GM12878 (cell line): ENCODE data around the gene MORN4. TPM values are rescaled to one million over a fixed set of nuclear protein-coding genes. Genes with fewer than 3 reads are reported as not detected.

ENCODE experiments used
- polyA plus RNA-seq, 11 experiments: library from polyadenylated mRNA; depleted of rRNA in 4 of 11; unstranded in 6 of 11; stranded (reverse) in 5 of 11; fragments of >200 nt; fragmentation: Nextera tagmentation in 4 of 11; fragmentation: Illumina TruSeq in 1 of 11; extraction: Ambion mirVana in 4 of 11; extraction: Trizol in 1 of 11; gene quantifications; 1 replicate in 1 of 11; 2 replicates in 10 of 11; pipeline versions ENCODE4 v1.2.1 to v1.2.3, GENCODE V29; 2011 to 2016; ENCODE audit warnings: inconsistent platforms in 2 of 11, missing spikeins in 2 of 11, low read depth in 1 of 11
- total RNA-seq, 4 experiments: library from RNA; depleted of rRNA in 3 of 4; stranded (reverse); fragments of >200 nt in 3 of 4; fragmentation: Illumina TruSeq in 1 of 4; extraction: Trizol in 1 of 4; gene quantifications; 2 replicates each; pipeline versions ENCODE4 v1.2.1 to v1.2.3, GENCODE V29; 2013 to 2021

The MORN4 gene
- total and polyA plus RNA-seq, 10 of the 15 experiments (the other 5 are each of a cell fraction or from before 2014, with no cell fraction given) = 1.3 to 5.5 (median 2.6) TPM

Other genes starting within 250 kb of the MORN4 start
Only the 7 nearest of the 15 such genes appear.
- gene ANKRD2, start 60.7 kb downstream of the MORN4 start, total RNA-seq (2014; rRNA removed) = 0.11 and 0.23 TPM in 2 replicates
- gene ANKRD2, start 60.7 kb downstream of the MORN4 start, total RNA-seq (2014; rRNA removed; fragmentation: Illumina TruSeq; extraction: Trizol) = not detected in 2 replicates
- not detected in 2 replicates for gene ANKRD2, start 60.7 kb downstream of the MORN4 start, total RNA-seq (2021)
- gene ANKRD2, start 60.7 kb downstream of the MORN4 start, polyA plus RNA-seq (2011; rRNA removed) = 0.14 and 0.18 TPM in 2 replicates
- gene ANKRD2, start 60.7 kb downstream of the MORN4 start, polyA plus RNA-seq (2014; fragmentation: Illumina TruSeq; extraction: Trizol) = not detected in 2 replicates
- gene ANKRD2, start 60.7 kb downstream of the MORN4 start, polyA plus RNA-seq (2014; fragmentation: Nextera tagmentation; extraction: Ambion mirVana) = not detected
- gene ANKRD2, start 60.7 kb downstream of the MORN4 start, polyA plus RNA-seq (2014; rRNA removed) = 0.08 TPM in 1 of 2 replicates, not detected in the other
- gene ANKRD2, start 60.7 kb downstream of the MORN4 start, polyA plus RNA-seq (2016; fragmentation: Nextera tagmentation; extraction: Ambion mirVana) = not detected
- gene HOGA1, start 49.1 kb downstream of the MORN4 start, total RNA-seq (2014; rRNA removed) = not detected in 2 replicates
- gene HOGA1, start 49.1 kb downstream of the MORN4 start, total RNA-seq (2014; rRNA removed; fragmentation: Illumina TruSeq; extraction: Trizol) = 0.09 TPM in 1 of 2 replicates, not detected in the other
- gene HOGA1, start 49.1 kb downstream of the MORN4 start, total RNA-seq (2021) = not detected in 2 replicates
- gene HOGA1, start 49.1 kb downstream of the MORN4 start, polyA plus RNA-seq (2011; rRNA removed) = 0.12 and 0.19 TPM in 2 replicates
- gene HOGA1, start 49.1 kb downstream of the MORN4 start, polyA plus RNA-seq (2014; fragmentation: Illumina TruSeq; extraction: Trizol) = 0.01 TPM in 1 of 2 replicates, not detected in the other
- under 1 TPM in 1 of 2 experiments, not detected in 1; 0.06 TPM for gene HOGA1, start 49.1 kb downstream of the MORN4 start, polyA plus RNA-seq (2014; fragmentation: Nextera tagmentation; extraction: Ambion mirVana)
- gene HOGA1, start 49.1 kb downstream of the MORN4 start, polyA plus RNA-seq (2014; rRNA removed) = 0.05 TPM in 1 of 2 replicates, not detected in the other
- gene HOGA1, start 49.1 kb downstream of the MORN4 start, polyA plus RNA-seq (2016; fragmentation: Nextera tagmentation; extraction: Ambion mirVana) = not detected
- gene C10orf62, start 43.8 kb downstream of the MORN4 start, total RNA-seq (2014; rRNA removed) = not detected in 2 replicates
- 0.14 TPM in 1 of 2 replicates, not detected in the other for gene C10orf62, start 43.8 kb downstream of the MORN4 start, total RNA-seq (2014; rRNA removed; fragmentation: Illumina TruSeq; extraction: Trizol)
- not detected in 2 replicates for gene C10orf62, start 43.8 kb downstream of the MORN4 start, total RNA-seq (2021)
- not detected in 2 replicates for gene C10orf62, start 43.8 kb downstream of the MORN4 start, polyA plus RNA-seq (2011; rRNA removed)
- gene C10orf62, start 43.8 kb downstream of the MORN4 start, polyA plus RNA-seq (2014; fragmentation: Illumina TruSeq; extraction: Trizol) = not detected in 2 replicates
- not detected for gene C10orf62, start 43.8 kb downstream of the MORN4 start, polyA plus RNA-seq (2014; fragmentation: Nextera tagmentation; extraction: Ambion mirVana)
- gene C10orf62, start 43.8 kb downstream of the MORN4 start, polyA plus RNA-seq (2014; rRNA removed) = not detected in 2 replicates
- gene C10orf62, start 43.8 kb downstream of the MORN4 start, polyA plus RNA-seq (2016; fragmentation: Nextera tagmentation; extraction: Ambion mirVana) = not detected
- 13.3 and 13.6 TPM in 2 replicates for gene PI4K2A, start 7.2 kb upstream of the MORN4 start, total RNA-seq (2014; rRNA removed)
- 7.6 and 7.8 TPM in 2 replicates for gene PI4K2A, start 7.2 kb upstream of the MORN4 start, total RNA-seq (2014; rRNA removed; fragmentation: Illumina TruSeq; extraction: Trizol)
- gene PI4K2A, start 7.2 kb upstream of the MORN4 start, total RNA-seq (2021) = 11.9 and 12.5 TPM in 2 replicates
- gene PI4K2A, start 7.2 kb upstream of the MORN4 start, polyA plus RNA-seq (2011; rRNA removed) = 8.9 and 11.5 TPM in 2 replicates
- gene PI4K2A, start 7.2 kb upstream of the MORN4 start, polyA plus RNA-seq (2014; fragmentation: Illumina TruSeq; extraction: Trizol) = 12.3 and 12.7 TPM in 2 replicates
- gene PI4K2A, start 7.2 kb upstream of the MORN4 start, polyA plus RNA-seq (2014; fragmentation: Nextera tagmentation; extraction: Ambion mirVana) = 1 to 10 TPM; 1.5 to 3.1 TPM
- 14.5 and 15.0 TPM in 2 replicates for gene PI4K2A, start 7.2 kb upstream of the MORN4 start, polyA plus RNA-seq (2014; rRNA removed)
- 1 to 10 TPM; 1.9 to 8.5 TPM for gene PI4K2A, start 7.2 kb upstream of the MORN4 start, polyA plus RNA-seq (2016; fragmentation: Nextera tagmentation; extraction: Ambion mirVana)
- gene AVPI1, start 53.7 kb upstream of the MORN4 start, total RNA-seq (2014; rRNA removed) = 0.82 and 1.1 TPM in 2 replicates
- 0.37 and 0.63 TPM in 2 replicates for gene AVPI1, start 53.7 kb upstream of the MORN4 start, total RNA-seq (2014; rRNA removed; fragmentation: Illumina TruSeq; extraction: Trizol)
- gene AVPI1, start 53.7 kb upstream of the MORN4 start, total RNA-seq (2021) = 1.1 and 1.4 TPM in 2 replicates
- gene AVPI1, start 53.7 kb upstream of the MORN4 start, polyA plus RNA-seq (2011; rRNA removed) = 0.43 and 1.0 TPM in 2 replicates
- gene AVPI1, start 53.7 kb upstream of the MORN4 start, polyA plus RNA-seq (2014; fragmentation: Illumina TruSeq; extraction: Trizol) = 0.21 and 0.65 TPM in 2 replicates
- gene AVPI1, start 53.7 kb upstream of the MORN4 start, polyA plus RNA-seq (2014; fragmentation: Nextera tagmentation; extraction: Ambion mirVana) = under 1 TPM; 0.08 to 0.13 TPM
- gene AVPI1, start 53.7 kb upstream of the MORN4 start, polyA plus RNA-seq (2014; rRNA removed) = 0.65 and 1.2 TPM in 2 replicates
- 1 to 10 TPM; 1.3 to 1.4 TPM for gene AVPI1, start 53.7 kb upstream of the MORN4 start, polyA plus RNA-seq (2016; fragmentation: Nextera tagmentation; extraction: Ambion mirVana)
- gene MARVELD1, start 80.2 kb upstream of the MORN4 start, total RNA-seq (2014; rRNA removed) = 2.8 TPM in 2 replicates
- 2.6 and 3.5 TPM in 2 replicates for gene MARVELD1, start 80.2 kb upstream of the MORN4 start, total RNA-seq (2014; rRNA removed; fragmentation: Illumina TruSeq; extraction: Trizol)
- 7.4 and 8.4 TPM in 2 replicates for gene MARVELD1, start 80.2 kb upstream of the MORN4 start, total RNA-seq (2021)
- 0.32 and 0.54 TPM in 2 replicates for gene MARVELD1, start 80.2 kb upstream of the MORN4 start, polyA plus RNA-seq (2011; rRNA removed)
- gene MARVELD1, start 80.2 kb upstream of the MORN4 start, polyA plus RNA-seq (2014; fragmentation: Illumina TruSeq; extraction: Trizol) = 8.1 and 10.0 TPM in 2 replicates
- 1 to 10 TPM; 2.8 TPM for gene MARVELD1, start 80.2 kb upstream of the MORN4 start, polyA plus RNA-seq (2014; fragmentation: Nextera tagmentation; extraction: Ambion mirVana)
- gene MARVELD1, start 80.2 kb upstream of the MORN4 start, polyA plus RNA-seq (2014; rRNA removed) = 6.0 and 7.0 TPM in 2 replicates
- 1 to 10 TPM; 2.7 to 3.6 TPM for gene MARVELD1, start 80.2 kb upstream of the MORN4 start, polyA plus RNA-seq (2016; fragmentation: Nextera tagmentation; extraction: Ambion mirVana)
- 25.7 and 28.9 TPM in 2 replicates for gene ZFYVE27, start 103.6 kb upstream of the MORN4 start, total RNA-seq (2014; rRNA removed)
- 14.5 and 16.4 TPM in 2 replicates for gene ZFYVE27, start 103.6 kb upstream of the MORN4 start, total RNA-seq (2014; rRNA removed; fragmentation: Illumina TruSeq; extraction: Trizol)
- 23.7 and 25.3 TPM in 2 replicates for gene ZFYVE27, start 103.6 kb upstream of the MORN4 start, total RNA-seq (2021)
- gene ZFYVE27, start 103.6 kb upstream of the MORN4 start, polyA plus RNA-seq (2011; rRNA removed) = 20.3 and 28.2 TPM in 2 replicates
- gene ZFYVE27, start 103.6 kb upstream of the MORN4 start, polyA plus RNA-seq (2014; fragmentation: Illumina TruSeq; extraction: Trizol) = 11.1 and 16.6 TPM in 2 replicates
- gene ZFYVE27, start 103.6 kb upstream of the MORN4 start, polyA plus RNA-seq (2014; fragmentation: Nextera tagmentation; extraction: Ambion mirVana) = 1 to 10 TPM; 1.1 to 1.3 TPM
- 26.2 and 26.3 TPM in 2 replicates for gene ZFYVE27, start 103.6 kb upstream of the MORN4 start, polyA plus RNA-seq (2014; rRNA removed)
- gene ZFYVE27, start 103.6 kb upstream of the MORN4 start, polyA plus RNA-seq (2016; fragmentation: Nextera tagmentation; extraction: Ambion mirVana) = 10 to 100 TPM; 20.8 to 22.1 TPM